Ectodermal cell (in vitro differentiated cells): ENCODE results near the gene FADS1.
A peak's percentile ranks its signal among the peaks of the same experiment; 100 is the strongest.

Experiments used
- H3K27ac ChIP-seq: 2 replicates; pipeline ENCODE4 v1.7.0; 2013; ENCODE audit warnings: mild to moderate bottlenecking, low read depth, low read length; ENCODE audit not compliant: insufficient read depth, poor library complexity, severe bottlenecking
- H3K27me3 ChIP-seq: 2 replicates; pipeline ENCODE4 v1.7.0; 2013; ENCODE audit warnings: mild to moderate bottlenecking, low read length; ENCODE audit not compliant: insufficient read depth, control insufficient read depth, poor library complexity, severe bottlenecking
- H3K36me3 ChIP-seq: one replicate; pipeline ENCODE4 v1.7.0; 2013; ENCODE audit warnings: low read length; ENCODE audit not compliant: control insufficient read depth, insufficient read depth
- H3K4me1 ChIP-seq: one replicate; pipeline ENCODE4 v1.7.0; 2013; ENCODE audit warnings: low read length; ENCODE audit not compliant: control insufficient read depth, insufficient read depth
- H3K4me3 ChIP-seq: 2 replicates; pipeline ENCODE4 v1.7.0; 2013; ENCODE audit warnings: low read depth, low read length, control low read depth; ENCODE audit not compliant: insufficient read depth
- H3K9me3 ChIP-seq: 2 replicates; pipeline ENCODE4 v1.7.0; 2013; ENCODE audit warnings: mild to moderate bottlenecking, low read length, moderate library complexity; ENCODE audit not compliant: control insufficient read depth
- WGBS, 2 experiments: methylation state at CpG; one replicate each; pipeline ENCODE4 v1.1.7; 2013; ENCODE audit warnings: missing lambda C conversion rate in 2 of 2; 5-methylcytosine and 5-hydroxymethylcytosine counted together

FADS1 gene

DNA sequence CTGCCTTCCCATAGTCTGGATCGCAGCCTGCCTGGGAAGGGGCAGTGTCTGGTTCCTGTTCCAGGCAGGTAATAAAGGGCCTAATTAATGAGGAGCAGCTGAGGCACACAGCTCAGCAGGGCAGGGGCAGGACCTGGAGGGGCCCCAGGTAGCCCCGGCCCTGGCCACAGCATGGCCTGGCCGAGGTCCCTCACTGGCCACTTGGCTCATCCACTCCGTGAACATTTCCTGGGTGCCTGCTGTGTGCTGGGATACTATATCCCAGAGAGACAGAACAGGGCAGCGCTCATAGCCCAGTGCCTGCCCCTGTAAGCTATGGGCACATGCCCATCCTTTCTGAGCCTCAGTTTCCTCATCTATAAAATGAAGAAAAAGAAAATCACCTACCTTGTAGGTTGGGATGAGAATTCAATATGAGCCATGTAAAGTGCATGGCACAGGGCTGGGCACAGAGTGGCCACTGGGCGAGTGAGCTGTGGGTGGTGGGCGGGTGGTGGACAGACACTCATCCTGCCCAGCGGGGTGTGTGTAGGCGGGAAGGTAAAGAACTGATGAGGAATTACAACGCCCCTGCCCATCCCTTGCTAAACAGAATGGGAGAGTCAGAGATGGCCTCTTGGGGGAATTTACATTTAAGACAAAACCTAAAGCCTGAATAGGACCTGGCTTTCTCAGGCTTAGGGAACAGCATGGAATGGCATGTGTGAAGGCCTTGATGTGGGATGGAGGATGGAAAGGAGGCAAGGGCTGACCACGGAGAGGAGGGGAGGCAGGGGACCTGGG is 55.2 kb downstream of the FADS1 start:
- Histone ChIP-seq H3K9me3 (no peaks in the 10 kb centered on the region), H3K4me3 (no peak overlapping the region), H3K36me3 (no peaks in the 10 kb centered on the region), H3K4me1 (peaks cover 36% of the 10 kb centered on the region), H3K27ac (no peak overlapping the region), H3K27me3 (no peaks in the 10 kb centered on the region)
- 74% methylated on average over 11 of the region's 11 CpGs for WGBS, 2 experiments

DNA sequence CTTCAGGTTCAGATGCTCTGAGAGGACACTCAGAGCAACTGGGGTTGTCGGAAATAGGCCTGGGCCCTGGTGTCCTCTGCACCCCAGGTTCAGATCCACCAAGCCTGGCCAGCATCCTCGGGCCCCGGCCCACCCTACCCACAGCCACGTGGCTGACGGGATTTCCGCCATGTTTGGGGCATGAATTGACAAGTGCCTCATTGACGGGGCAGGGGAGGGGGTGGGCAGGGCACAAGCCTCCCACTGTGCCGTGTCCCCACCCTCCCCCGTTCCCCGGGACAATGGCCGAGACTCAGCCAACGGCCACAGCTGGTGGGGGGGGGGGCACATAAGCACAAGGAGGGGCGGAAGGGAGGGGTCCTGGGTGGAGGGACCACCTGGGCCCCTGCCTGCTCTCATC is 55.9 kb downstream of the FADS1 start:
- Histone ChIP-seq H3K27ac (no peak overlapping the region), H3K4me1 (peaks cover 33% of the 10 kb centered on the region), H3K4me3 (no peak overlapping the region), H3K36me3 (no peaks in the 10 kb centered on the region), H3K9me3 (no peaks in the 10 kb centered on the region), H3K27me3 (no peaks in the 10 kb centered on the region)
- WGBS, 2 experiments: 69 to 75% methylated on average over 13 of the region's 13 CpGs

DNA sequence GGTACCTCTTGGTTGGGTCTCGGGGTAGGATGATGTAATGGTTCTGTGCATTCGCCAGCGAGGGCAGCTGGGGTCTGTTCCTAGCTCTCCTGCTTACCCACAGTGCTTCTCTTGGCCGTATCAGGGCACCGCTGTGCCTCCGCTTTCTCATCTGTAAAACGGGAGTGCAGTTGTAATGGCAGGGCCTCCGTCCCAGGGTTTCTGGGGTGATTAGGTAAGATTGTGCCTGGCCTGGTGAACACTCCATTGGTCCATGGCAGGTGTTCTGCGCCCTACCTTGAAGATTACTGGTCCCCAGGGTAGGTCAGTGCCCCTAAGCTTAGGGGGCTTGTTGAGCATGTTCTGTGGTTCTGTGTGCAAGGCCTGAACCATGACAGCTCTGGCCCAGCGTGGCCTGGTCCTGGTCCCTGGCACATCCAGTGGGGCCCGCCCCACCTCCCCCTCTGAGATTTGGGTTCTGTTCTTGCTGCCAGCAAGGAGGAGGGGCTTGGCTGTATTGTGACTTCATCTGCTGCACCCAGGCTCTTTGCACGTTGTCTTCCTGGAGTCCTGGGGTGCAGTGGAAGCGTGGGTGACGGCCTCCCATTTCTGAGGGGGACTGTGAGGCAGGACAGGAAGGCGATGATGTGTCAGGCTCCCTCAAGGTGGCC is 59.5 kb downstream of the FADS1 start:
- Histone ChIP-seq H3K36me3 (no peaks in the 10 kb centered on the region), H3K27me3 (peaks cover 17% of the 10 kb centered on the region), H3K9me3 (no peaks in the 10 kb centered on the region), H3K4me1 (peaks cover 9% of the 10 kb centered on the region), H3K27ac (no peak overlapping the region), H3K4me3 (no peak overlapping the region)
- WGBS, 2 experiments: 94 to 95% methylated on average over 15 of the region's 15 CpGs

DNA sequence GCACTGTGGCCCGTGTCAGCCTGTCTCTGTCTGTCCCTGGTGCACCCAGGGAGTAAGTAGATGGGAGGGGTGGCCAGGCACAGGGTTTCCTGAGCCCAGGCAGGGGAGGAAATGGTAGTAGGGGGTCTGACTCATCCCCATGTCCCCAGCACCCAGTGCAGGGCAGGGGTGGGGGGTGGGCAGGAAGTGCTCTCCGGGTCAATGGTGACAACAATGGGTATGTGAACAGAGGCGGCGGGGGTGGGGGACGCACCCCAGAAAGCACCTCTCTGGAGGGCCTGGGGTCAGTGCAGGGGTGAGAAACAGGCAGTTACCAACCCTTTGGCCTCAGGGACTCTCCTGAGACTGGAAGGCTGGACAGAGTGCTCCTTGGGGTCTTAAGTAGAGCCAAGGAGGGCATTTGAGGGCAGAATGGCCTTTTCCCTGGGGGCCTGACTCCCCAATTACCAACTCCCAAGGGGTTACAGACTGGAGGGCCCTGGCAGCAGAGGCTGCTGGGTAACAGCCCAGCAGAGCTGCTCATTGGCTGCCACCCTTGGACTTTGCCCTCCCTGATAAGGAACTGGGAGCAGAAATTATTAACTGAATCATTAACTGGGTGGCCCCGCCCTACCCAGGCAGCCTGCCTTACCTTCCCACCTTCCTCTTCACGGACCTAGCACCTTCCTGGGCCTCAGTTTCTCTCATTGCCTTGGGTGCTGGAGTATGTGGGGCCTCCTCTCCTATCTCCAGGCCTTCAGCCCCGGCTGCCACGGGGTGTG is 60.2 kb downstream of the FADS1 start:
- Histone ChIP-seq H3K36me3 (no peaks in the 10 kb centered on the region), H3K27ac (no peak overlapping the region), H3K4me3 (no peak overlapping the region), H3K4me1 (peaks cover 6% of the 10 kb centered on the region), H3K27me3 (peaks cover 23% of the 10 kb centered on the region), H3K9me3 (no peaks in the 10 kb centered on the region)
- WGBS, 2 experiments: 78 to 81% methylated on average over 9 of the region's 9 CpGs

DNA sequence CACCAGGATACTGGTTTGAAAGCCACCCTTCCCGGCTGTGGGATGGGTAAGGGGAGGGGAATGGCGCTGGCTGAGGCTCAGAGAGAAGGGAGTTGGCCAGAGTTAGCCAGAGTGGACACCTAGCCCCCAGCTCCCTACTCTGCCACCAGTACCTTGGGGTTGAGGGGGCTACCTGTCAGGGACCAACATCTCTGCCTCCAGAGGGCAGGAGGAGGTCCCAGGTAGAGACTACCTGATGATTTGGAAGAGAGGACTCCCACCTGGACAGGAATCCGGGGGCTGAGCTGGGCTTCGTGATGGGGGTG is 60.7 kb downstream of the FADS1 start:
- no peak overlapping the region for H3K27ac ChIP-seq
- 72 to 74% methylated on average over 4 of the region's 4 CpGs for WGBS, 2 experiments

DNA sequence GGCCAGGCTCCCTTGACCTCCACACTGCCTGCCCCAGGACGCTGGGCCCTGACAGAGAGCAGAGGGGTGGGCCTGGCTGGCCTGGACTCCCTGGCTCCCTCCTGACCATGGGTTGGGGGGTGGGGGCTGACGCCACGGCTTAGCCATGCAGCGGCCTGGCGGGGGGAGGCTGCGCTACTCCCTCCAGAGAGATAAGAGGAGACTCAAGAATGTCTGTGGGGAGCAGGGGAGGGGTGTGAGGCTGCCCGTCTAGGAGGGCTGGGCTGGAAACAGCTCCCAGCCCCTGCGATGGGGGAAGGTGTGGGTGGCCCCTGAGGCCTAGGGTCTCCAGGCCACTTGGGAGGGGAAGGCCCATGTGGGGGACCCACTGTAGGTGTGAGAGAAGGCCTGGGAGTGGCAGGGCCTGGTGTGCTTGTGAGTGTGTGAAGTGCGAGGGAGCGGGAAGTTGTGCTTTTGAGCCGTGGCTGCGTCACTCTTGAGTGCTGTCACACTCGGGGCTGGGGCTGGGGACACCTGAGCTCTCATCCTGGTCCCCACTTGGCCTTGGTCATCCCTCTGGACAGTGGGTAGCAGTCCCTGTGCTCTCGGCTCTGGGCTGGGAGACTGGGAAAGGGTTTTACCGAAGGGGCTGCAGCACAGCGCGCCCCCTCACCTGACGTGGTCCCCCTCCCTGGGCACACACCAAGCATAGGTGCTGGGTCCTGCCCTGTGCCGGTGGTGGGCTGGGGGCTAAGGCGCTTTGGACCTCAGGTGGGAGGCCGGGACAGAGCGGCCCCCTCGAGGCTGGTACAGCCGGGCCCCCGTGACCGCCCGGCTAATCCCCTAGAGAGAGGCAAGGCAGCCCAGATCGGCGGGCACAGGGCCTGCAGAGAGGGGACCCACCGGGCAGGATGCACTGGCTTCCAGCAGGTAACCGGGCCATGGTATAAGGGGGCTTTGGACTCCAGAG is 62.0 kb downstream of the FADS1 start:
- no peak overlapping the region for H3K27ac ChIP-seq
- no peaks in the 10 kb centered on the region for H3K36me3 ChIP-seq
- WGBS, 2 experiments: 84% methylated on average over 31 of the region's 31 CpGs
- no peak overlapping the region for H3K4me3 ChIP-seq
- no peaks in the 10 kb centered on the region for H3K9me3 ChIP-seq
- peaks cover 26% of the 10 kb centered on the region for H3K27me3 ChIP-seq
- peaks cover 6% of the 10 kb centered on the region for H3K4me1 ChIP-seq

More for the DNA sequence above, 60.7 kb downstream of the FADS1 start:
- H3K4me1 ChIP-seq: peaks cover under 1% of the 10 kb centered on the region
- H3K27me3 ChIP-seq: peaks cover 26% of the 10 kb centered on the region
- H3K9me3 ChIP-seq: no peaks in the 10 kb centered on the region
- H3K4me3 ChIP-seq: no peak overlapping the region
- H3K36me3 ChIP-seq: no peaks in the 10 kb centered on the region

DNA sequence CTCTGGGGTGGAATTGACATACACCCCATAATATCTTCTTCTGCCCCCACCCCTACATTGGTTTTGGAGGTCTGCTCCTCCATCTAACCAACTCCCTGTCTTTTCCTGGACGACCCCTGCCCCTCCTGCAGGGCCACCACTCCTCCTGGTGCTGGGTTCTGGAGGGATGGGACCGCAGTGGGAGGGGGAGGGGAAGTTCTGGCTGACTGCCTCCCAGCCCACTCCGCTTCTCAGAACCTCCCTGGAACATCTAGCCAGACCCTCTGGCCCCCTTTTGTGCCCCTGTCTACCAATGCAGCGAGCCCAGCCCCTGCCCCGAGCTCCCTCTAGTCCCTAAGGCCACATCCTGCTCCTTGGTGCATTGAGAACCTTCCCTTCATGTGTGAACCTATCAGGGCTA is 63.1 kb downstream of the FADS1 start:
- no peak overlapping the region for H3K4me3 ChIP-seq
- H3K27me3 ChIP-seq: peaks cover 26% of the 10 kb centered on the region
- peaks cover 16% of the 10 kb centered on the region for H3K4me1 ChIP-seq
- no peaks in the 10 kb centered on the region for H3K9me3 ChIP-seq
- WGBS, 2 experiments: 81 to 97% methylated on average over 4 to 5 of the region's 5 CpGs
- no peaks in the 10 kb centered on the region for H3K36me3 ChIP-seq
- no peak overlapping the region for H3K27ac ChIP-seq

DNA sequence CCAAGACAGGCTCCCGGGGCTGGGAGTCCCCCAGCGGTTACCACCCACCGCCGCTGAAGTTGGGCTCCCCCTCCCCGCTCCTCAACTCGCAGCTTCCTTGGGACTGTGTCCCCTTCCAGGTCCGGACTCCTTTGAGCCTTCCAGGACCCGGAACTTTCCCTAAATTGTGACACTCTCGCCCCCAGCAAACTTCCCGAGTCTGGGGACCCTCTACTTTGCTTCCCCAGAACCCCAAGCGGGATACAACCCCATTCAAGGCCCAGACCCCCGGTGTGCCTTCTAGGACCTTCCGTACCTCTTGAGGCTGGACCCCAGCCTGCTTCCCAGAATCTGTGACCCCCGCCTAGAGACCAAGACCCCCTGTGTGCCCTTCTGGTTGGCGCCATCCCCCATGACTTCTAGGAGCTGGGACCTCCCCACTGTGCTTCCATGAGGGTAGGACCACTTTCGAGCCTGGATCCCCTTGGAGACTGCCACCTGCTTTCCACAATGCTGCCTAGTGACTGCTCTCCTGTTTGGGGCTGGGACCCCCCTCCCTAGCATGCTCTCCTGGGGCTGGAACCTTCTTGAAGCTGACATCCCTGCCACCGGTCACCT is 63.8 kb downstream of the FADS1 start:
- no peaks in the 10 kb centered on the region for H3K36me3 ChIP-seq
- no peak overlapping the region for H3K27ac ChIP-seq
- WGBS, 2 experiments: 35 to 39% methylated on average over 17 of the region's 17 CpGs
- peak overlapping the region; percentile 52 for H3K4me3 ChIP-seq
- H3K4me1 ChIP-seq: peaks cover 16% of the 10 kb centered on the region
- peaks cover 26% of the 10 kb centered on the region for H3K27me3 ChIP-seq
- no peaks in the 10 kb centered on the region for H3K9me3 ChIP-seq

DNA sequence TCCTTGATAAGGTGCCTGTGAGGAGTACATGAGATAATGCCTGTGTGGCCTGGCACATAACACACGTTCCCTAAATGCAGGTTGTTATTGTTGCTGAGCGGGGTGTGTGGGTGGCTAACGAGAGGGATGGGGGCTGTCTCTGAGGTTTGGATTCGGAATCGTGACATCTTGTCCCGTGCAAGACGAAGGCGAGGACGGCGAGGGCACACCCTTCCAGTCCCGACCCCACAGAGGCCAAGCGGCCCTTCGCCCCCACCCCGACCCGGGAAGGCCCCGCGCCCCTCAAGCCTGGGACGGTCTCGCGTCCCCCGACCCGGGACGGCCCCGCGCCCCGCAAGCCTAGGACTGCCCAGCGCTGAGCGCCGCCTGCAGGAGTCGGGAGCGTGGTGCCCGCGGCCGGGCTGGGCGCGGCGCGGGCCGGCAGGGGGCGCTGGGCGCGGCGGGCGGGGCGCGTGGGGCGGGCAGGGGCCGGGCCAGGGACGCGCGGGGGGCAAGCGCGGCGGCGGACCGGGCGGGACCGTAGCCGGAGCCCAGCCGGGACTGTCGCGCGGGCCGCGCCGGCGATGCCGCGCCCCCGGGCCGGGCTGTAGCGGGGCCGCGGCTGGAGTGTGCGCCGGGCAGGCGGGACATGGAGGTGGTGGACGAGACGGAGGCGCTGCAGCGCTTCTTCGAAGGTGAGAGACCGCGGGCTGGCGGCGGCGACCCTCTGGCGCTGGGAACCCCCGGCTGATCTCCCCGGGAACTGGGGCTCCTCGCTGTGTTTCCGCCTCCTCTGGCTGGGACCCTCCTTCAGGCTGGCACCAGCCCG is 64.5 kb downstream of the FADS1 start, which contains the start of gene MYRF:
MYRF (plus strand) TSS at position 520 of the 808 bp plus-strand sequence; CDS start at position 629, 109 bp downstream.
- Histone ChIP-seq H3K36me3 (no peaks in the 10 kb centered on the region), H3K4me3 (peak within 1 kb of the TSS; percentile 52), H3K27ac (no peak within 1 kb of the TSS), H3K9me3 (no peaks in the 10 kb centered on the region), H3K4me1 (peaks cover 16% of the 10 kb centered on the region), H3K27me3 (peaks cover 26% of the 10 kb centered on the region)
- 6% methylated on average over 93 of the region's 93 CpGs for WGBS, 2 experiments
